Retina (tissue), 1 donor: Measurements from ENCODE around the gene ADARB2.
"Not testable (repeated sequence)": the region's sequence is repeated elsewhere in the genome, so short reads cannot be mapped to it uniquely, and the experiment has no call there.

Experiments used
- DNase-seq: peaks from one replicate; pipeline ENCODE4 v3.0.0-alpha.2; 2016

The ADARB2 gene

DNA sequence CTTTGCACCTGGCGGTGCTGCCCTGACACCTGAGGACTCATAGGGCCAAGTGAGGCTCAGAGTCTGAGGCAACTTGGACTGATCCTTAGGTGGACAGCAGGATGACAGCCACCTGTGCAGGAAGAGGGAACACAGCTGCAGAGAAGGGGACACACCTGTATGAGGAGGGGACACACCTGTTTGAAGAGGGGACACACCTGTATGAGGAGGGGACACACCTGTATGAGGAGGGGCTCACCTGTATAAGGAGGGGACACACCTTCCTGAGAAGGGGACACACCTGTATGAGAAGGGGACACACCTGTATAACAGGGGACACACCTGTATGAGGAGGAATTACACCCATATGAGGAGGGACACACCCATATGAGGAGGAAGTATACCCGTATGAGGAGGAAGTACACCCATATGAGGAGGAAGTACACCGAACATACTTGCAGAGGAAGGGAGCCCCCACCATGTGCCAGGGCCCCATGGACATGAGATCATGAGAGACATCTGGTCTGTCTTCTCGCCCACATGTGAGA, 285.9 kb downstream of the ADARB2 start:
- DNase-seq, result no peak

DNA sequence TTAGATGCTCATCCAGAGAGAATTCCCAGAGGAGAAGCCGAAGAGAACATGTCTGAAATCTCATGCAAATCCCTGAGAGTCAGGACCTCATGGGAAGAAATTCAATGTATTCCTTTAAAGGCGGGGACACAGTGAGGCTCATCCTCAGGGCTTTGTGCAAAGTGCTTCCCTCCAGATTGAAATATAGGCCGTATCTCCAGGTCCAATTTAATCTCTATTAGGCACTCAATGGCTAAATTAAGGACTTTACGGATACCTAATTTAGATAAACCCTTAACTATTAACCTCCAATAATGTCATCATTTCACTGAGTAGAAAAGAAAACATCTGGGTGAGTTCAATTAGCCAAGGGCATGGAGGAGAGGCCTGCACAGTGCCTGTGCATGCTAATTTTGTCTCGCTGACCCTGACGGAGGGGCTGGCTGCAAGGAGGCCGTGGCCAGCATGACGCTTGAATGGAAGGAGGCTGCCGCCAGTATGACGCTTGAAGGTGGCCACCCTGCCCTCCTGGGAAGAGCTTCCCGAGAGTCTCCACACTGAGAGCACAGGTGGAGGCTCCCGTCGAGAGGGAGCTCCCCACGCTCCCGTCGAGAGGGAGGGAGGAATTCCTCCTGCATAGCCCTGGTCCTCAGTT, 287.6 kb downstream of the ADARB2 start:
- no peak for DNase-seq

DNA sequence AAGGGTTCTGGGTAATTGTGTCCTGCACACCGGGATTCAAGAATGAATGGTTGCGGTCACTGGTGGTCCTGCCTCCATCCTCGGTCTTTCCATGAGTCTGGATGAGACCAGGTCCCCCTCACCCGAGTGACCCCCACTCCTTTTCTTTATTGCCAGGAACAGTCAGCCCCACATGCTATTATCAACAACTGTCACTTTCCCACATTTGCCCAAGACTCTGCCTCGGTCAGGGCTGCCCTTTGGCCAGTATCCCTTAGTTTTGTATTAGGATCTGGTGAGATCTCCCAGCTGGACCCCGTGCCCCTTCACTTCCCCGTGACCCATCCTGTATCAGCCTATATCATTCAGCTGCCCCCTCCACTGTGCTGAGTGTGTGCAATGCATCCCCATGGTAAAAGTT, 288.3 kb downstream of the ADARB2 start:
- DNase-seq, result no peak

DNA sequence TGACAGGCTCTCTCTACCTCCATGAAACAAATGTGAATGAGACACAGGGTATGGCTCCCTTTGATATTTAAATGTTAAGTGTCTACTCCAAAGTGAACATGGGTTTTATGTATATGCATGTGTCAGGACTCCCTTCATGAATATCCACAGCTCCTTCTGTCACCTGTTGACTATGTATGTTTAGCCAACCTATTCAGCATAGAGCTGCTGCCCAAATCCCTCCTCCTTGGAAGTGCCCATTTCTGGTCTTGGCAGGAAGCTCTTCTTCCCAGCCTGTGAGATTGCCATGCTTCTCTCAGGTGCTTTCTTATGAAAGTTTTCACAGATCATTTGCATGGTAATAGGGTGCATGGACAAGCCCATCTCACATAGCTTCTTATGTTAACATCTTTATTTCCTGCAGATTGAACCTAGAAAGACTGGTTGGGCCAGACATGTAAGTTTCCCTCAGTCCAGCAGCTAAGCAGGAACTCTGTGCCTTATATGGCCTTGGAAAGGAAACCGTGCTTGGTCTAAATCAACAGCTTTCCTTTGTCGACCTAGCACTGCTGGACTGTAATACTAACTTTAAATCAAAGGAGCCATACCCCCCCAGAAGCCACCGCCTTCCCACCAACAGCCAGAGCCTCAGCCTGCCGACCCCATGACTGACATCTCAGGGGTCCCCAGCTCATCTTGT, 288.9 kb downstream of the ADARB2 start:
- no peak for DNase-seq

DNA sequence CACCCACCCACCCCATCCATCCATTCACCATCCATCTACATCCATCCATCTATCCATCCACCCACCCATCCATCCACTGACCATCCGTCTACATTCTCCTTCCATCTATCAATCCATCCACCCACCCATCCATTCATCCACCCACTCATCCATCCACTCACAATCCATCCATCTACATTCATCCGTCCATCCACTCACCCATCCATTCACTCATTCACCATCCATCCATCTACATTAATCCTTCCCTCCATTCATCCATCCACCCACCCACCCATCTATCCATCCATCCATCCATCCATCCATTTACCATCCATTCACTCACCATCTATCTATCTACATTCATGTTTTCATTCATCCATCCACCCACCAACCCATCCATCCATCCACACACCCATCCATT, 292.5 kb downstream of the ADARB2 start:
- no peak for DNase-seq

DNA sequence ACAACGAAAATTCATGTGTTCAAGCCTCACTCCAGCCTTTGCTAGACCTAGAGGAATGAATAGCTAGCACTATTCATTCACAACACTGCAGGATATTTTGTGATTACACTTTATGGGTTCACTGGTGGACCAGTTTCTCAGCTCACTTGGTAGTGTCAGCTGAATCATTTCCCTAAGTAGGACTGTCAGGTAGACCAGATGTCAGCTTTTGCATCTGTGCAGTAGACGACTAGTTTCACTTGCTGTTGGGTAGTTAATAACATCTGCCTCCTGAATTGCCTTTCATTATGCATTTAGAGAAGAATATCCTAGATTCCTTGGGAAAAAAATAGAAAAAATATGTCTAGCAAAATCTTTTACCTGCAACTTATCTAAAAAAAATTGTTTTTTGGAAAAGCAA, 296.4 kb downstream of the ADARB2 start:
- DNase-seq, result no peak

DNA sequence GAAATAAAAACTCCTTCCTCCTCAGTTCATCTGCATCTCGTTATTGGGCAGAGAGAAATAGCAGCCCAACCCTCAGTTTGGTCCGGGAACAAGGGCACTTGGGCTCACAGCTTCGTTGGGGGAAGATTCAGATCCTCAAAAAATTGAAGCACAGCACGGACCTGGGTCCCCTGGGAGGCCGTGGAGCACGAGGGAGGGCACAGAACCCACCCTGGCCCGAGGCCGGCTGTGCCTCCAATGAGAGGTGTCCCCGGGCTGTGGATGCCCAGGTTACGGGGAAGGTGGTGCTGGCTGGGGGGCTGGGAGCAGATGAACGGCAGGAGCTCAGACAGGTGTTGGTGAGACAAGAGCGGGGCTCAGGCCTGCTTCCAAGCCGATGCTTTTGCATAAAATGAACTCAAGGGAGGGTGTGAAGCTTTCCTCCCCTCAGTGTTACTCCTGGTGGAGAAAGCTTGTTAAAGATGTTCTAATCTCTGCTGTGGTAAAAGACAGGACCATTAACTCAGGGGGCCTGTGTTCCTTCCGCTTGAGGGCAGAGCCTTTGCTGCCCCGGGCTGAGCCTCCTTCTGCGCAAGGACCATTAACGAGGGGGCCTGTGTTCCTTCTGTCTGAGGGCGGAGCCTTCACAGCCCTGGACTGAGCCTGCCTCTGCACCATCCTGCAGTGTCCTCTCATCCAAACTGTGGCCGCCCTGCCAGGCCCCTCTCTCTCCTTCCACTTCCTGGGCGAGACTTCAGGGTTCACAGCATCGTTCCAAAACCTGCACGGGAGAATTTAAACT, 302.2 kb downstream of the ADARB2 start:
- peak; percentile 62 for DNase-seq

DNA sequence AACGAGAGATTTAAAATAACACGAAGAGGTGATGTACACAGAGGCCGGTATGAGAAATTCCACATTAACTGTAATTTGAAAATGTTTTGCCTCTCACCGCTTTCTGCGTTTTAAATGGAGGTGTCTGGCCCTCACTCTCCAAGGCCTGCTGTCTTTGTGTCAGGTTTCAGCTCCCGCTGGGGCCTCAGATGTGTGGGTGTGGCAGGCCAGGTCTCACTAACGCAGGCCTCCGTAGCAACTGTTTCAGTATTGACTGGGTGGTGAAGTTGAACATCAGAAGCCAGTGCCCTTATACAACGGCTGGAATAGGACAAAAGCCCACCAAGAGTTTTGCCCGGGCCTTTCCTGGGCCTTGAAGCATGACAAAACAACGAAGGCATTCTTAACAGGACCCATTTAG, 303.1 kb downstream of the ADARB2 start:
- no peak for DNase-seq

DNA sequence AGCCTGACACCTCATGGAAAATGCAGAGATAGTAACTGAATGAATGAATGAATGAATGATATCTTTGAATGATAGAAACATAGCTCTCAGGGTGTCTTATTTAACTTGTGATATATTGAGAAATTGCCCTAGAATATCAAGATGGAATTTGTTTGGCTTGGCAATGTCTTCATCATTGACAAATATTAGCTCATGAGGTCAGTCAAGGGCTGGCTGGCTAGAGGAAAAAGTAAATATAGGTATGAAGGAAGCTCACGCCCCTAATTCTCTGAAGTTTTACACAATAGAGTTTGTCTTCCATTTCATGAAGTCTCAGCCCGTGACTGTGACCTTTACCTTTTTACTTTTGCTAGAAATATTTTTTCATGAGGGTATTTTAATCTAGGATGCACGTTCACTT, 305.2 kb downstream of the ADARB2 start:
- no peak for DNase-seq

DNA sequence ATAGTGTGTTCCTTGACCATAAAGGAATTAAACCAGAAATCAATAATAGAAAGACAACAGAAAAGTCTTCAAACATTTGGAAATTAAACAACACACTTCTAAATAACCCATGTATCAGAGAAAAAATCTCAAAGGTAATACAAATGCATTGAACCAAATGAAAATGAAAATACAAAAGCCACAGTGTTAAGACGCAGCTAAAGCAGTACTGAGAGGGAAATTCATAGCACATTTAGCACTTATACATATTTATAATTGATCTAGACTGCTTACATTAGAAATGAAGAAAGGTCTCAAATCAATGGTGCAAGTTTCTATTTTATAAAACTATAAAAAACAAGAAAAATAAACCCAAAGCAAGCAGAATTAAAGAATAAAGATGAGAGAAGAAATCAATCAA, 306.1 kb downstream of the ADARB2 start:
- DNase-seq, result no peak

DNA sequence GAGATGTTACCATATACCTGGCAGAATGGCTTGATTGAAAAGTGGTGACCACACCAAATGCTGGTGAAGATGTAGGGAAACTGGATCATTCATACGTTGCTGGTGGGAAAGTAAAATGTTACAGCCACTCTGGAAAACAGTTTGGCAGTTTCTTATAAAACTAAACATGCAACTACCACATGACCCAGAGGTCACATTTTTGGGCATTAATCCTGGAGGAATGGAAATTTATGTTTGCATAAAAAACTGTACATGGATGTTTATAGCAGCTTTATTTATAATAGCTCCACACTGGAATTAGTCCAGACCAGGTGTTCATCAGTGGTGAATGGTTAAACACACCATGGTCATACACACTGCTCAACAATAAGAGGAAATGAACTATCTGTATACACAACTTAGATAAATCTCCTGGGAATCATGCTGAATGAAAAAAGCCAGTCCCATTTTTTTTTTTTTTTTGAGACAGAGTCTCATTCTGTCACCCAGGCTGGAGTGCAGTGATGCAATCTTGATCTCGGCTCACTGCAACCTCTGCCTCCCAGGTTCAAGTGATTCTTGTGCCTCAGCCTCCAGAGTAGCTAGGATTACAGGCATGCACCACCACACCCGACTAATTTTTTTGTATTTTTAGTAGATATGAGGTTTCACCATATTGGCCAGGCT, 309.7 kb downstream of the ADARB2 start:
- DNase-seq, result not testable (repeated sequence)

DNA sequence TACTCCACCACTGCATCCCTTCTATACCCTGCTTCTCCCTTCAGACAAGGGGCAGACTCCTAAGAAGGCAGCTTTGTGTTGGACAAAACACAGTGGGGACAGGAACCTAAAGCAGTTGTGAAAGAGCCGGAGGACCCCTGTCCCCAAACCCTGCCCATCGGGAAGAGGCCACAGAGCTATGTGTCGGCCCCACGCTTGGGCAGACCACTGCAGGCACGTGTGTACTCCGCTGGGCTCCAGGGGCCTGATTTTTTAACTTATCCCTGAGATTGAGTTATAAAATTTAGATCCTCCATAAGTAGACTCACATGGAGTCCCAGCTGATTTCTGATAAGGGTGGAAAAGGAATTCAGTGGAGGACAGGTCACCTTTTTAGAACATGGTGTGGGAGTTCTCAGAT, 310.5 kb downstream of the ADARB2 start:
- no peak for DNase-seq

DNA sequence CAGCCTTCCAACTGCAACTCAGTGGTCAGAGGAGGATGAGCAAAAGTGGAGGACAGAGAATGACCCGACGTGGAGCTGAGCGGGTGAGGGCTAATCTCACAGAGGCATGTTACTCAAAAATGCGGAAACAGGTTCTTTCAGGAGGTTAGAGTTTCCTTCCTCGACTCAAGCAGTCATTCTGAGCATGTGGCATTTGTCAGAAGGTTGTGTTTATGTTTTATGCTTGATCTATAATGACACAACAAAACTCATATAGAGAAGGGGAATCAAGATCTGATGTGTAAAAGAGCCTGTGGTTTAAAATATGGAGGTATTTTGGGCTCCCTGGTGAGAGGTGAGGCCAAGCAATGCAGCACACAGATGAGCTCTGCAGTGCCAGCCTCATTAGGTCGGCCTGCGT, 311.4 kb downstream of the ADARB2 start:
- no peak for DNase-seq

DNA sequence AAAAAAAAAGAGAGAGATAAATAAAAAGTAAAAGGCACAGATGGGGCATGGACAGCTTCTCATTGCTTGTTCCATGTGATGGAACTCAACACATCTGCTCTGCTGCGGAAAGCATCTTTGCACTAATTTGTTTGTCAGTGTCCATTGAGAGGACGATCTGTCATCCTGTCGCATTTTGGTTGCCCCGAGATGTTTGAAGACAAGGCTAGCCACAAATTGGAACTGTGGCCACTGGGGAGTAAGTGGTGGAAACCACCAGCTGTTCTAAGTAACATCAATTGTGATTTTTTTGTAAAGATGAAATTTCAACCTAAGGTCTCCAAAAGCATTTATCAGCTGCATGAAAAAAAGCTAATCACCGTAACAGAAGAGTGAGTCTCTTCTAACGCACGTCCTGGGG, 312.7 kb downstream of the ADARB2 start:
- DNase-seq, result no peak

DNA sequence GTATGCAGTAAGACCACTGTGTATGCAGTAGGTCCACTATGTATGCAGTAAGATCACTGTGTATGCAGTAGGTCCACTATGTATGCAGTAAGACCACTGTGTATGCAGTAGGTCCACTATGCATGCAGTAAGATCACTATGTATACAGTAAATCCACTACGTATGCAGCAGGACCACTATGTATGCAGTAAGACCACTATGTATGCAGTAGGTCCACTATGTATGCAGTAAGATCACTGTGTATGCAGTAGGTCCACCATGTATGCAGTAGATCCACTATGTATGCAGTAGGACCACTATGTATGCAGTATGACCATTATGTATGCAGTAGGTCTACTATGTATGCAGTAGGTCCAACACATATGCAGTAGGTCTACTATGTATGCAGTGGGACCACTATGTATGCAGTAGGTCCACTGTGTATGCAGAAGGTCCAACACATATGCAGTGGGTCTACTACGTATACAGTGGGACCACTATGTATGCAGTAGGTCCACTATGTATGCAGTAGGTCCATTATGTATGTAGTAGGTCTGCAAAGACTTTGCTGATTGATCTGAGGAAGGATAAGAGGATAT, 313.6 kb downstream of the ADARB2 start:
- DNase-seq, result no peak

DNA sequence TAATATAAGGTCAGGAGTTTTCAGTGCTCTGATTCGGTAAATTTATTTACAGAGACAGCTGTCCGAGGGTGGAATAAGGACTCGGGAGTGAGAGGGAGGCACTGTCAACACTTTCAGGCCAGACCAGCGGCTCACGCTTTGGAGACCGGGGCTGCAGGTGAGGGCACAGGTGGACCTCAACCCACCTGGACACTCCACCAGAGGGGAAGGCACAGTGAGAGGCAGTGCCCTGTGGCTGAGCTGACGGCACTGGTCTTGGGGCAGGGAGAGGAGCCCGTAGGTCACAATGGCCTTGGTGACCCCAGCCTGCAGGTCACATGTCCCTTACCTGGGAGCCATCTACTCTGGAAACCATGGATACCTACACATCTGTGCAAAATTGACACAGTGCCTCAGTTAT, 315.1 kb downstream of the ADARB2 start:
- no peak for DNase-seq

DNA sequence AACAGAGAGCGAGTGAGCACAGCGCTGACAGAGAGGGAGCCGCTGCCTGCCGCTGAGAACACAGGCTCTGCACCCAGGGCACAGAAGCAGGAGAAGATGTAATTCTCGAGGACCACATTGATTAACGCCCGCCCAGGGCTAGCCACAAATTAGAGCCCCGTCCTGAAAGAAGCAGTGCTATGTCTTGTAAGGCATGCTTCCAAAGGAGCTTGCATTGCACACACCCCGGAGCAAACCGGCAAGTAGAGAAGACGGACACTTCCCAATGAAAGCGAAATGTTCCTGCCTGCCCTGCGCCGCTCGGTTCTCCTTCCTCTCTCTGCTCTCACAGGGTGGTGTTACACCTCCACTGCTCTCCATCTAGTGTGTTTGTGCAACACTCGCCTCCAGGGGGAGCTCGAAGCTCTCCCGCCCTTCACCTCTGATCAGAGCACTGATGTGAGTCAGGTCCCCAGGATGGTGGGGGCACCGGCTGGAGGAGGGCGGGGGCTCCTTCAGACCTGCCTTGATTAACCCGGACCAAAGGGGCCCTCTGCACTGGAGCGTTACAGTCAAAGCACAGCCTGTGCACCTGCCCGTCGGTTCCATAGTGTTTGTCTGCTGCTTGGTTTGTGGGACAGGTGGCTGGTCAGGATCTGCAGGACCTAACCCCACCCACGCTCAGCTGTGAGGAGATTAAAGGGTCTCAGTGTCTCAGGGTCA, 316.5 kb downstream of the ADARB2 start:
- peak; percentile 93 for DNase-seq

DNA sequence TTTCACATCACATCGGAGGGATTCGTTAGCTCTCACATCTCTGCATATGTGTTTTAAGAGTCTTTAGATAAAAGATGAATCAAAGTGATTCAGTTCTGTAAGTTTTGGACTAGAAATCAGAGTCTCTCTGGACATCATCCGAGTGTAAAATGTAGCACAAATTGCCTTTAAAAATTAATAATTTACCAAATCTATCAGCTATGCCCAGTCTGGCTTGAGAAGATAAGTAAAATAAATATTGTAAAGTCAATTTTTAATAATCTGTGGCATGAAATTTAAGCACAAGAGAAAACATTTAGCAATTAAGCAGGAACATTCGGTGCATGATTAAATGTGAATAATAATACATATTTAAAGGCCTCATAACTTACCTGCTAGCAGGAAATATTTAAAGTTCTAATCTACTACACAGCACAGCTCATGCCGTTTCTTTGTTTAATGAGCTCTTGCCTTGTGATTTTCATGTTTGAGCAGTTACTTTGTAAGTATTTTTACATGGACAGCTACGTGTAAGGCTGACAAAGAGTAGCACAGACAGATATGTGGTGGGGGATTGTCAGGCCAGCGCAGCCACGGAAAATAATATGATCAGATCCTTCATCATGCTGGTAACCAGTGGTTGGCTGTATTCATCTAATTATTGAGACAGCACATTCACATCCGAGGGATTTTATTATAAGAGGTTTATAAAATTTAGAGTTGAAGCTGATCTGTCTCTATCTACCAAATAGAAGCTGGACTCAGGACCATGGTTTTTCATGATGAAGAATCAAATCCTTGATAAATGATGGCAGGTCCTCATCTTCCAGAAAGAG, 317.3 kb downstream of the ADARB2 start:
- no peak for DNase-seq

DNA sequence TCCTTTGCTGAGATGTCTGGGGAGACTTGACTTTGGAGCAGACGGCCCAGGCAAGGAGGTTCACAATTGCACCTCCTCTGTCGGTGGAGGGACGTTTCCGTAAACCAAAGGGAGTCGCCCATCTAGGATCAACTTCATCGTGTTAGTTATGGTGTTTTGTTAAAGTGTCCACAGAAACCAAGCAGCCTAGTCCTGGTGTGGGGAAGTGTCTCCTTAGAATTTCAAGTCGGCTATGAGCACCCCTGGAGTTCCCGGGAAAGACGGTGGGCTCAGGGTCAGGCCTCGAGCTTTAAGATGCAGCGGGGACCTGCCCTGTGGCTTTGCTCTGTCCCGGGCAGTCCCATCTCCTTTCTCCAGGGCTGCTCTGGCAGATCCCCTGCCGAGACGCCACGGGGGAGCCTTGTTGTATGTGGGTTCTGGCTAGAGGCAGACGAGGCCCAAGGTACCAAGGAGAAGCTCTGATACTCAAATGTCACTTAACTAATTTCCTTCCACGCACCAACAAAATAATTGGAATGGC, 319.2 kb downstream of the ADARB2 start:
- DNase-seq, result no peak

DNA sequence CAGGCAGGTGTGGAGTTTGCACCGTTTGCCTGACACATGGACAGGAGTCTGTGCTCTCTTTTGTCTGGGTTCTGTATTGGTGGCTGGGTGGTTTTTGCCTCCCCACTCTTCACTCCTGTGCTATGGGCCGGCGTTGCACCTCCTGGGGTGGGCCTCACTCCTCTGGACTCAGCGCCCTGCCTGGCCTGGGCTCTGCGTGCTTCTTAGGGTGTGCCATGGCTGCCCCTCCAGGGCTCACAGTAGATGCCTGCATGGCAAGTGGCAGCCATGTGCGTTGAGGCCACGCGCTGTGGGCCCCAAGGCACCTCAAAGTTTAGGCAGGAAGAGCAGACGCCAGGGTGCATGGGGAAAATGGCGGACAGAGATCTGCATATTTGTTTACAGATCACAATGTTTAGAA, 319.8 kb downstream of the ADARB2 start:
- no peak for DNase-seq

DNA sequence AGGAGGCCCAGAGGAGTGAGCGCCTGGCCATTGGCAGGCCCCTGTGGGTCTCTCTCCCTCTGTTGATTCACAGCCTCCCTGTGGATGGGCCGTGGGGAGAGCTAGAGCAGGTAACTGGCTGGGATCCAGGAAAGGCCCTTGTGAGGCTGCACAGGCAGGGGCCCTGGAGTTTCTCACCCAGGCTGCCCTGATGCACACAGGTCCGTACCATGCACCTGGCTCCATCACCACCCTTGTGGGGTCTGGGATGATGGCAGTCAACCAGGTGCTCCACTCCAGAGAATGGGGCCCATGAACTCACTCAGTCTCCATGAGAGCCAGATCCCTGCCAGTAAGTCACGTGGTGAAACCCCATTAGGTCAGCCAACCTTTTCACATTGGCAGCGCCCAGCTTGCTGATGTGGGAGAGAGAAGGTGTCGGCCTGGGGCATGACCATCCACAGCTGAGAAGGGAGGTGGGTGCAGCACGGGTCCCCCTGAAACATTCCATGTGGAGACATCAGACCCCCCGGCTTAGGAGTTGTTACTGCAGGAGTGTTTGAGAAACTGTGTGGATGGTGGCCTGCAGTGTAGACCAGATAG, 320.8 kb downstream of the ADARB2 start:
- DNase-seq, result no peak
